ENCODE results near the gene TALDO1.

TALDO1 gene

GRCh38 chr11:802018-802617 lies 54.9 kb downstream of the TALDO1 start:
- DNase-seq, result no peak

DNA sequence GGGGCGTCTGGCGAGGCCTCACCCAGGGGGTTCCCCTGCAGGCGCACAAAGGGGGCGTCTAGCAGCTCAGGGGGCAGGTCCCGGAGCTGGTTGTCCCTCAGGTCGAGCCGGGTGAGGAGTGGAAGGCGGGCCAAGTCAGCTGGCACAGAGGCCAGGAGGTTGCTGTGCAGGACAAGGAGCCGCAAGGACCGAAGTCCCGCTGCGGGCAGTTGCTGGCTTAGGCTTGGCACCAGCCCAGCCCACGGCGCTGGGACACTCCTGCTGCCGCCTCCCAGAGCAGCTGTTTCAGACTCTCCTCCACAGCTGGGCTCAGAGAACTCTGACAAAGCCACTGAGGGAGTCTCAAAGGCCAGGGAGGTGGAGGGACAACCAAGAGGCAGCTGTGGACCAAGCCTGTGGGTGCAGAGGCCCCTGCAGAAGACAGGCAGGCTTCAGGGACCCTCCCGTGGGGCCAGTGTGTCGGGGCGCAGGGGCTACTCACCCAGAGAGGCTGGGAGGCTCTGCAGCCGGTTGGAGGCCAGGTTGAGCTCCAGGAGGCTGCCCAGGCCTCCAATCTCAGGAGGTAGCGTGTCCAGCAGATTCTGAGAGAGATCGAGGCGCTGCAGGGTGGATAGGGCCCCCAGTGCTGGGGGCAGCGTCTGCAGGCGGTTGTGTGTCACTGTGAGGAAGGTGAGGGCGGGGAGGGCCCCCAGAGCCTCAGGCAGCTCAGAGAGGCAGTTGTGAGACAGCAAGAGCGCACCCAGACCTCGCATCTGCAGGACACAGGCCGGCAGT lies 55.6 kb downstream of the TALDO1 start:
- DNase-seq, result no peak

GRCh38 chr11:803467-803742 lies 56.1 kb downstream of the TALDO1 start:
- DNase-seq, result no peak

- no peak for DNase-seq
Observed at GRCh38 chr11:803770-804598, 56.7 kb downstream of the TALDO1 start.

GRCh38 chr11:804599-804964 lies 57.3 kb downstream of the TALDO1 start:
- no peak for DNase-seq

DNA sequence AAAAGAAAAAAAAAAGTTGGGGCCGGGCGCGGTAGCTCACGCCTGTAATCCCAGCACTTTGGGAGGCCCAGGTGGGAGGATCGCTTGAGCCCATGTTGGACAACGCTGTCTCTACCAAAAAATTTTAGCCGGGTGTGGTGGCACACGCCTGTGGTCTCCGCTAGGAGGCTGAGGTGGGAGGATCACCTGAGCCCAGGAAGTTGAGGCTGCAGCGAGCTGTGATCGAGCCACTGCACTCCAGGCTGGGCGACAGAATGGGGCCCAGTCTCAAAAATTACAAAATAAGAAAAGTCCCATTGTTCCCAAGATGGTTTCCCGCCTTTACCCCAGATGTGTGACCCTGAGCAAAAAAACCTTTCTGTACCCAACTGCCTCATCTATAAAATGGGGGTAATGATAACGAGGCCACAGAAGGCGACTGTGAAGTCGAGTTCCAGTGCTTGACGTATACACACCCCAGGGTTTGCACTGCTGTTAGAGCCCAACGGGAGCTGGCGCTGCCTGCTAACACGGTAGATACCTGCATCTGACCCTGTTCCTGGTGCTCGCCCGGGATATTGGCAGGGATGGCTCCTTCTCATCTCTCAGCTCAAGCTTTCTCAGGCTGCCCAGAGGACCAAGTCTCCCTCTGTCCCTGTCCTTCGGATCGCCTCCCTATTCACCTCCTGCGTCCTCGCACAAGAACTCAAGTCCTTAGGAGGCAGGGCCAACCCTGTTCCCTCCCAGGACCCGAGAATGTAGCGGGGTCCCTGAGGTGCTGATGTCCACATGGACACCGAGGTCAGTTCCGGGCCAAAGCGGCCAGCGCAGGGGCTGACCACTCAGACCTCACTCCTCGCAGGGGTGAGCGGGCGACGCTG lies 61.4 kb downstream of the TALDO1 start:
- no peak for DNase-seq

- DNase-seq, result peak; percentile 98
Observed at GRCh38 chr11:809287-810039, 62.2 kb downstream of the TALDO1 start, which contains the start of gene RPLP2. TSS of gene RPLP2 (plus strand) at chr11:809967. CDS start at chr11:810235, 268 bp downstream.

DNA sequence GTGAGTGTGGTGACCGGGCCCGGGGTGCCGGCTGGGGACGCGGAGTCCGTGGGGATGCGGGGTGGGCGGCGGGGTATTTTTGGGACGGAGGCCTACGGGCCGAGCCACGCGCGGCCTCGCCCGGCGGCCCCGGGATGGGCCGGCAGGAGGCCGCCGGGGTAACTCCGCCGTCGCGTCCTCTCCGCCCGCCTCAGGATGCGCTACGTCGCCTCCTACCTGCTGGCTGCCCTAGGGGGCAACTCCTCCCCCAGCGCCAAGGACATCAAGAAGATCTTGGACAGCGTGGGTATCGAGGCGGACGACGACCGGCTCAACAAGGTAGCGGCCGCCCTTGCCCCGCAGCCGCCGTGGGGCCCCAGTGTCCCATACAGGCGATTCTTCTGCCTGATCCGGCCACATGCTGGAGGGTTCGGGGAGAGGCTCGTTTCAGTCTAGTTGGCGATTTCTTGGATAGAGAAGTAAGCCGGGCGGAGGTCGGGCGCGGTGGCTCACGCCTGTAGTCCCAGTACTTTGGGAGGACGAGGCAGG lies 62.8 kb downstream of the TALDO1 start:
- DNase-seq, result no peak

GRCh38 chr11:811446-812245 lies 64.4 kb downstream of the TALDO1 start:
- DNase-seq, result no peak

- DNase-seq, result no peak
Observed at GRCh38 chr11:812390-812789, 65.1 kb downstream of the TALDO1 start.

- no peak for DNase-seq
Observed at GRCh38 chr11:813072-813455, 65.8 kb downstream of the TALDO1 start.

- no peak for DNase-seq
Observed at GRCh38 chr11:813456-814096, 66.3 kb downstream of the TALDO1 start.

Data from activated naive CD4-positive, alpha-beta T cell treated with anti-CD3 and anti-CD28 coated beads, Interleukin-2, amount 50 U/mL, for 16 hours (primary cell).